Ascending aorta (tissue), 2 donors: ENCODE measurements around the gene EPHB2. TPM values are rescaled to one million over a fixed set of nuclear protein-coding genes. Genes with fewer than 3 reads are reported as not detected.
A peak's percentile ranks its signal among the peaks of the same experiment; 100 is the strongest.

Experiments used
- DNase-seq, 2 donors: peaks; one replicate each; pipeline ENCODE4 v3.0.0-alpha.2; 2019; ENCODE audit warnings: low spot score in 2 of 2
- H3K27ac ChIP-seq, 2 donors: fragments of 200-600 bp; sonication (generic); one replicate each; pipeline ENCODE4 v1.5.1; 2016 to 2017; ENCODE audit warnings: mild to moderate bottlenecking in 1 of 2
- H3K27me3 ChIP-seq: fragments of 200-600 bp; sonication (generic); one replicate; pipeline ENCODE4 v1.5.1; 2017
- H3K36me3 ChIP-seq, 2 donors: fragments of 200-600 bp; sonication (generic); one replicate each; pipeline ENCODE4 v1.5.1; 2016
- H3K4me1 ChIP-seq, 2 donors: fragments of 200-600 bp; sonication (generic); one replicate each; pipeline ENCODE4 v1.5.1; 2016 to 2017; ENCODE audit warnings: mild to moderate bottlenecking in 1 of 2
- H3K4me3 ChIP-seq, 2 donors: fragments of 200-600 bp; sonication (generic); one replicate each; pipeline ENCODE4 v1.5.1; 2016 to 2017; ENCODE audit warnings: mild to moderate bottlenecking in 1 of 2
- H3K9me3 ChIP-seq, 2 donors: fragments of 200-600 bp; sonication (generic); one replicate each; pipeline ENCODE4 v1.5.1; 2016
- intact Hi-C: fragments of 100-400 bp; cut with DNase I; formaldehyde crosslinking; loops from one replicate; pipeline ENCODE4 v1.15.1; 2023
- total RNA-seq: library from RNA; depleted of rRNA; stranded (reverse); fragments of >200 nt; gene quantifications from one replicate; pipeline ENCODE4 v1.1.0, GENCODE V29; 2016
- TF ChIP-seq, protein P1 (sequence below), 3 experiments: fragments of 200-600 bp in 2 of 3; fragments of 450-650 bp in 1 of 3; sonication (generic) in 2 of 3; IDR thresholded peaks; one replicate each; pipeline ENCODE4 v1.5.1; 2016 to 2019; ENCODE audit warnings: antibody characterized with exemption in 3 of 3, mild to moderate bottlenecking in 1 of 3, moderate library complexity in 1 of 3

EPHB2 gene
- total RNA-seq, 1 donor from 2014 or later: 3.2 TPM

DNA sequence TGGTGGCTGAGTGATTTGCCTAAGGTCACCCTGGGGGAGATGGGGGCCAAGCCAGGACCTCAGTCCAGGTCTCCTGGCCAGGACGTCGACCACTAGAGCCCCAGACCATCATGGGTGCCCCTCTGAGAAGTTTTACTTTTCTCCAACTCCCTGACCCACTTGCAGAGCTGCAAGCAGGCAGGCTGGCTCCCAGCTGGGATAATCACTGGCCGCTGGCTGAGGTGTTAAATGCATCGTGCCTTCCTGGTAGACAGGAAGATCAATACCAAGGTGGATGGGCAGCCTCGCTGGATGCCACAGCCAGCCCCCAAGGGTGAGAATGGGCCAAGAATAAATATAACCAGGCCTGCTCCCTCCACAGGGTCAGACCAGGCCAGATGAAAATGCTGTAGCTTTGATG lies 106.2 kb downstream of the EPHB2 start:
- Histone ChIP-seq H3K9me3 (no peaks in the 10 kb centered on the region), H3K4me1 (peaks cover 0 to 11% of the 10 kb centered on the region in 2 donors), H3K27ac (peak overlapping the region in 1 of 2 donors; percentile 42), H3K27me3 (no peaks in the 10 kb centered on the region), H3K36me3 (no peaks in the 10 kb centered on the region), H3K4me3 (no peak overlapping the region)
- TF ChIP-seq, protein P1, sequence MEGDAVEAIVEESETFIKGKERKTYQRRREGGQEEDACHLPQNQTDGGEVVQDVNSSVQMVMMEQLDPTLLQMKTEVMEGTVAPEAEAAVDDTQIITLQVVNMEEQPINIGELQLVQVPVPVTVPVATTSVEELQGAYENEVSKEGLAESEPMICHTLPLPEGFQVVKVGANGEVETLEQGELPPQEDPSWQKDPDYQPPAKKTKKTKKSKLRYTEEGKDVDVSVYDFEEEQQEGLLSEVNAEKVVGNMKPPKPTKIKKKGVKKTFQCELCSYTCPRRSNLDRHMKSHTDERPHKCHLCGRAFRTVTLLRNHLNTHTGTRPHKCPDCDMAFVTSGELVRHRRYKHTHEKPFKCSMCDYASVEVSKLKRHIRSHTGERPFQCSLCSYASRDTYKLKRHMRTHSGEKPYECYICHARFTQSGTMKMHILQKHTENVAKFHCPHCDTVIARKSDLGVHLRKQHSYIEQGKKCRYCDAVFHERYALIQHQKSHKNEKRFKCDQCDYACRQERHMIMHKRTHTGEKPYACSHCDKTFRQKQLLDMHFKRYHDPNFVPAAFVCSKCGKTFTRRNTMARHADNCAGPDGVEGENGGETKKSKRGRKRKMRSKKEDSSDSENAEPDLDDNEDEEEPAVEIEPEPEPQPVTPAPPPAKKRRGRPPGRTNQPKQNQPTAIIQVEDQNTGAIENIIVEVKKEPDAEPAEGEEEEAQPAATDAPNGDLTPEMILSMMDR (IDR thresholded peaks at IDR 0.05): no peak
- intact Hi-C loops: no loop called here
- DNase-seq: no peak

DNA sequence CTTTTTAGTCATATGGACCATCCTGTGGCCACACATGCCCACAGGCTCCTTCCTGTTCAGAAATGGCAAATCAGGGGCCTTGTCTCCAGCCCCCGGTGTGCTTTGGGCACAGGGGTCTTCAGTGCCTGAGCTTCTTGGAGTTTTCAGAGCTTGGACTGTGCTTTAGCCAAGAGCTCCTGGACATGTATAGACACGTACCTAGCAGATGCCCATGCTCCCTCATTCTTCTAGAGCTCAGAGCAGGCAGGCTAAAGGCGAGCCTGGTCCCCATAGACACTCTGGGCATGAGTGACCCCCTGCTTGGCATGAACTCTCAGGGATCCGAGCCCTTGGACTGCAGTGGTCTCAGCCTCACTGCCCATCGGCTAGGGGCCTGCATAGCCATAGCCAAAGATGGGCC lies 106.8 kb downstream of the EPHB2 start:
- no peak for DNase-seq
- Histone ChIP-seq H3K36me3 (no peaks in the 10 kb centered on the region), H3K4me3 (no peak overlapping the region), H3K9me3 (no peaks in the 10 kb centered on the region), H3K27me3 (no peaks in the 10 kb centered on the region), H3K4me1 (peaks cover 0 to 11% of the 10 kb centered on the region in 2 donors), H3K27ac (no peak overlapping the region)
- TF ChIP-seq, protein P1 (IDR thresholded peaks at IDR 0.05): no peak
- intact Hi-C loops: no loop called here

DNA sequence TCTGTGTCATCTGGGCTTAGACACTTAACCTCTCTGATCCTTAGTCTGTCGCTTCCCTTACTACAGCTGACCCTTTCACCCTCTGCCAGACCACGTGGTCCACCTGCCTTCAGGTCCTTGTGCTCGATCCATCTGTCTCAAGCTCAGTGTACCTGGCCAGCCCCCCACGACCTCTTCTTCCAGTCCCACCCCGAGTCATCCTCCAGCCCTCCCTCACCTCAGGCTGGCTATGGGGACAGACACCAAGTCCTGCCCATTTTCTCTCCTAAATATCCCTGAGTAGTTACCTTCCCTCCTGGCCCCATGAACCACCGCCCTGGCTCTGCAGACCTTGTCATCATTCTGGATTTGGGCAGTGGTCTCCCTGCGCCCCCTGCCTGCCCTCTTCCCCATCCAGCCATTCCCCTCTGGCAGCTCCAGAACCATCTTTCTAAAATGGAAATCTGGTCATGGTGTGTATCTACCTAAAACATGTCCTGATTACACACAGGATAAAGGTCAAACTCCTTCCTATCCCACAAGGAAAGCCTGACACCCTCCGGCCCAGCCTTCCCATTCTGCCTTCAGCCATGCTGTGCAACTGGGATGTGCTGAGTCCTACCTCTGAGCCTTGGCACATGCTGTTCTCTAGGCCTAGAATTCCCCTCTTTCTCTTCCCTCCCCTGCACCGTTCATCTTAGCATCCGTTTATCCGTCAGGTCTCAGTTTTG lies 107.6 kb downstream of the EPHB2 start:
- H3K9me3 ChIP-seq: no peaks in the 10 kb centered on the region
- H3K27ac ChIP-seq: no peak overlapping the region
- intact Hi-C loops: no loop called here
- peaks cover 0 to 11% of the 10 kb centered on the region in 2 donors for H3K4me1 ChIP-seq
- DNase-seq: no peak
- no peaks in the 10 kb centered on the region for H3K27me3 ChIP-seq
- no peak overlapping the region for H3K4me3 ChIP-seq
- TF ChIP-seq, protein P1 (IDR thresholded peaks at IDR 0.05): no peak
- no peaks in the 10 kb centered on the region for H3K36me3 ChIP-seq

DNA sequence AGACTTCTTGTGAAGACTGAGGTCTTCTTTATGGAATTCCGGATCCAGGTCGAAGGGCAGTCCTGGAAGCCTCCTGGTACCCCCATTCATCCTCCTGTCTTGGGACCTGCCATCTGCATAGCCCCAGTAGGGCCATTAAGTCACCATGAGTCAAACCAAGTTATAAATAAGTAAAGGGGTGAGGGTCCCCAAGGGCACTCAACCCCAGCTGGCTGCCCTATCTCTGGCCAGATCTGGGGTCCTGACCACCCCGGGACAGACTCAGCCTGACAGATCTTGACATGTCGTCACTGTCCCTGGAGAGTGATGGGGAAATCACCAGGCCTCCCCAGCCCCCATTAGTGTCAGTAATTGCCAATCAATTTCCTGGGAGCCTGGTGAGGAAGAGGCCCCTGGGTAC lies 108.7 kb downstream of the EPHB2 start:
- Histone ChIP-seq H3K27me3 (no peaks in the 10 kb centered on the region), H3K4me3 (no peak overlapping the region), H3K4me1 (peaks cover 0 to 11% of the 10 kb centered on the region in 2 donors), H3K27ac (no peak overlapping the region), H3K36me3 (no peaks in the 10 kb centered on the region), H3K9me3 (no peaks in the 10 kb centered on the region)
- DNase-seq: no peak
- intact Hi-C loops: no loop called here
- TF ChIP-seq, protein P1 (IDR thresholded peaks at IDR 0.05): no peak

DNA sequence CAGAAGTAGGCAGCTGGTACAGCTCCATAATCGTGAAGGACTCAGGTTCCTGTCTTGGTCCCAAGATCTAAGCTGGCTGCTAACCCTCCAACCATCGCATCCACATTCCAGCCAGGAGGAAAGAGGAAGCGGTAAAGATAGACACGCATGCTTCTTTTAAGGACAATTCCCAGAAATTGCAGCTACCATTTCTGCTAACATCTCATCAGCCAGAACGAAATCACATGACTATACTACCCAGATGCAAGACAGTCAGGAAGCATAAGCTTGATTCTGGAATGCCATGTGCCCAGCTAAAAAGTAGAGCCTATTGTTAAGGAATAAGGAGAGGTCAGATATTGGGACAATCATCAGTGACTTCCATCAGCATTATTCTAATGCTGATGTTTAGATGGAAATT lies 110.4 kb downstream of the EPHB2 start:
- H3K9me3 ChIP-seq: no peaks in the 10 kb centered on the region
- intact Hi-C loops: no loop called here
- H3K27me3 ChIP-seq: no peaks in the 10 kb centered on the region
- no peaks in the 10 kb centered on the region for H3K36me3 ChIP-seq
- H3K4me3 ChIP-seq: no peak overlapping the region
- H3K4me1 ChIP-seq: peaks cover 0 to 2% of the 10 kb centered on the region in 2 donors
- no peak overlapping the region for H3K27ac ChIP-seq
- no peak for DNase-seq
- TF ChIP-seq, protein P1 (IDR thresholded peaks at IDR 0.05): no peak
